VCaP (cell line): Measurements from ENCODE around the gene SETD3.

Source experiments
- H3K27ac ChIP-seq: fragments of 450-650 bp; 2 replicates; pipeline ENCODE4 v1.5.1; 2017
- TF ChIP-seq, protein P1 (sequence below): fragments of 450-650 bp; conservative IDR thresholded peaks from 2 replicates; pipeline ENCODE4 v1.5.1; 2017; ENCODE audit warnings: mild to moderate bottlenecking, moderate library complexity

SETD3 gene

GRCh38 chr14:99471731-99472130 is 8.9 kb downstream of the SETD3 start:
- TF ChIP-seq, protein P1, sequence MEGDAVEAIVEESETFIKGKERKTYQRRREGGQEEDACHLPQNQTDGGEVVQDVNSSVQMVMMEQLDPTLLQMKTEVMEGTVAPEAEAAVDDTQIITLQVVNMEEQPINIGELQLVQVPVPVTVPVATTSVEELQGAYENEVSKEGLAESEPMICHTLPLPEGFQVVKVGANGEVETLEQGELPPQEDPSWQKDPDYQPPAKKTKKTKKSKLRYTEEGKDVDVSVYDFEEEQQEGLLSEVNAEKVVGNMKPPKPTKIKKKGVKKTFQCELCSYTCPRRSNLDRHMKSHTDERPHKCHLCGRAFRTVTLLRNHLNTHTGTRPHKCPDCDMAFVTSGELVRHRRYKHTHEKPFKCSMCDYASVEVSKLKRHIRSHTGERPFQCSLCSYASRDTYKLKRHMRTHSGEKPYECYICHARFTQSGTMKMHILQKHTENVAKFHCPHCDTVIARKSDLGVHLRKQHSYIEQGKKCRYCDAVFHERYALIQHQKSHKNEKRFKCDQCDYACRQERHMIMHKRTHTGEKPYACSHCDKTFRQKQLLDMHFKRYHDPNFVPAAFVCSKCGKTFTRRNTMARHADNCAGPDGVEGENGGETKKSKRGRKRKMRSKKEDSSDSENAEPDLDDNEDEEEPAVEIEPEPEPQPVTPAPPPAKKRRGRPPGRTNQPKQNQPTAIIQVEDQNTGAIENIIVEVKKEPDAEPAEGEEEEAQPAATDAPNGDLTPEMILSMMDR = no peak
- no peak overlapping the region for H3K27ac ChIP-seq

- no peak overlapping the region for H3K27ac ChIP-seq
- TF ChIP-seq, protein P1 = no peak
Measured at GRCh38 chr14:99468836-99469592, 11.6 kb downstream of the SETD3 start.

GRCh38 chr14:99468081-99468480 is 12.6 kb downstream of the SETD3 start:
- no peak overlapping the region for H3K27ac ChIP-seq
- TF ChIP-seq, protein P1 = no peak

GRCh38 chr14:99467336-99468078 is 13.2 kb downstream of the SETD3 start:
- no peak overlapping the region for H3K27ac ChIP-seq
- TF ChIP-seq, protein P1 = no peak

GRCh38 chr14:99466758-99467157 is 13.9 kb downstream of the SETD3 start:
- H3K27ac ChIP-seq = no peak overlapping the region
- TF ChIP-seq, protein P1 = no peak

- H3K27ac ChIP-seq = no peak overlapping the region
- TF ChIP-seq, protein P1 = no peak
Measured at GRCh38 chr14:99465288-99465687, 15.4 kb downstream of the SETD3 start.

DNA sequence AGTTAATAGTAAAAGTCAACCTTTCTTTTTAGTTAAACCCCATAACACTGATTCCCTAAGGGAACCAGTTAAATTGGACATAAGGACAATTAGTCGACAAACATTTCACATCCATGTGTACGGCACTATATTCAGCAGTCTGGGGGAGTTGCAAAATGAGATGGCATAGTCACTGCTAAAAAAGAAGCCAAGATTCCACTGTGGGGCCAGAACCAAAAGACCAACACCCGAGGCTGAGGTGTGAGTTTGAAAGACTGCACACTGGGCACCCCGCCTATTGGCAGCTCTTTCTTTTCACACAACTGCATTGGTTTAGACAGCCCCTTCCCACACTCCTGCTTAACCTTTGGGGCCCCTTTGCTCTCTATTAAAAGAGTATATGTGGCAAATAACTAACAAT is 16.7 kb downstream of the SETD3 start:
- no peak overlapping the region for H3K27ac ChIP-seq
- TF ChIP-seq, protein P1 = no peak
